C4-2B (cell line): ENCODE results near the gene TTC38.

Experiments used
- H3K27ac ChIP-seq: fragments of 450-650 bp; 2 replicates; pipeline ENCODE4 v1.5.1; 2017
- ZFX ChIP-seq: fragments of 450-650 bp; IDR thresholded peaks from 2 replicates; pipeline ENCODE4 v1.6.1; 2017
- TF ChIP-seq, protein P1 (sequence below): fragments of 450-650 bp; conservative IDR thresholded peaks from 2 replicates; pipeline ENCODE4 v1.5.1; 2017; ENCODE audit warnings: mild to moderate bottlenecking

The TTC38 gene

GRCh38 chr22:46335201-46336118, 67.7 kb downstream of the TTC38 start, which contains the start of gene TRMU:
TSS of gene TRMU (plus strand) at chr22:46335714. CDS start at chr22:46335765, 51 bp downstream.
- TF ChIP-seq, protein P1, sequence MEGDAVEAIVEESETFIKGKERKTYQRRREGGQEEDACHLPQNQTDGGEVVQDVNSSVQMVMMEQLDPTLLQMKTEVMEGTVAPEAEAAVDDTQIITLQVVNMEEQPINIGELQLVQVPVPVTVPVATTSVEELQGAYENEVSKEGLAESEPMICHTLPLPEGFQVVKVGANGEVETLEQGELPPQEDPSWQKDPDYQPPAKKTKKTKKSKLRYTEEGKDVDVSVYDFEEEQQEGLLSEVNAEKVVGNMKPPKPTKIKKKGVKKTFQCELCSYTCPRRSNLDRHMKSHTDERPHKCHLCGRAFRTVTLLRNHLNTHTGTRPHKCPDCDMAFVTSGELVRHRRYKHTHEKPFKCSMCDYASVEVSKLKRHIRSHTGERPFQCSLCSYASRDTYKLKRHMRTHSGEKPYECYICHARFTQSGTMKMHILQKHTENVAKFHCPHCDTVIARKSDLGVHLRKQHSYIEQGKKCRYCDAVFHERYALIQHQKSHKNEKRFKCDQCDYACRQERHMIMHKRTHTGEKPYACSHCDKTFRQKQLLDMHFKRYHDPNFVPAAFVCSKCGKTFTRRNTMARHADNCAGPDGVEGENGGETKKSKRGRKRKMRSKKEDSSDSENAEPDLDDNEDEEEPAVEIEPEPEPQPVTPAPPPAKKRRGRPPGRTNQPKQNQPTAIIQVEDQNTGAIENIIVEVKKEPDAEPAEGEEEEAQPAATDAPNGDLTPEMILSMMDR = no peak
- TF ChIP-seq ZFX = peak; percentile 97

DNA sequence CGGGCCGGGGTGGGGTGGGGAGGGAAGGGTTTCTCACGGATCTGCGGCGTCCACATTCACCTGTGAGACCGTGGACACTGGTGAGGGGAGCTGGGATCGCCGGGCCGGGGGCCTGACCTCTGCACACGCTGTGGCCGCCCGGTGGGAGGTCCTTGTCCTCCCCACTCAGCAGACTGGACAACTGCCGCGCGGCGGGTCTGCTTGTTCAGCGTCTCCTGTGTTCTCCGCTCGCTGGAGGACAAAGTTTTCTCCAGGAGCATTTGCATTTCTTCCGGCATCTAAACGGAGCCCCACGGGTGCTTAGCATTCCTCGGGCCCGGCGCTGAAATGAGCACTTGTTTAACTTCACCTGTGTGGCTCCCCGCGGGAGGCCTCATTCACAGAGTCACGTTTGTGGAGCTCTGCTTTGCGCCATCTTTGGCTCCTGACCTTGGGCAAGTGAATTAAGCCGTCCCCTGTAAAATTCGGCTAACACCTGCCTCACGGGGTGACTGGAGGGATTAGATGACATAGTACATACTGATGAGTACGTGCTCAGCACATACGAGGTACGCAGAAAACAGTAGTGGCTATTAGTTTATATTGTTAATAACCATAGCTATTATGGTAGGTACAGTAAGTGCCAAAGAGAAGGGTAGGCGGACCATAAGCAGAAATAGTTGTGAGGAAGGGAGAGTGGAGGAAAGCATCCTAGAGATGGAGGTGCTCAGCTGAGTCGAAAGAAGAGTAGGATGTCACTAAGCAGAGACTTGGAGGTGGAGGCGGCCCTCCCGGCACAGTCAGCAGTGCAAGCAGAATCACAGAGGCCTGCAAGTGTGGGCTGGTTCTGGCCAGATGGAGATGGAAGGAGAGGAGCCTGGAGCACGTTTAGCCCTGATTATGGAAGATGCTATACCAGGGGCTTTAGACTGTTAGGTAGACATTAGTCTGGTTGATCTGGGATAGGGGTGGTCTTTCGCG, 68.6 kb downstream of the TTC38 start:
- peak overlapping the region; percentile 91 for H3K27ac ChIP-seq
- no peak for TF ChIP-seq ZFX
- TF ChIP-seq, protein P1 = no peak

More at GRCh38 chr22:46335201-46336118, 67.7 kb downstream of the TTC38 start, which contains the start of gene TRMU:
- H3K27ac ChIP-seq = peak within 1 kb of the TSS; percentile 91

DNA sequence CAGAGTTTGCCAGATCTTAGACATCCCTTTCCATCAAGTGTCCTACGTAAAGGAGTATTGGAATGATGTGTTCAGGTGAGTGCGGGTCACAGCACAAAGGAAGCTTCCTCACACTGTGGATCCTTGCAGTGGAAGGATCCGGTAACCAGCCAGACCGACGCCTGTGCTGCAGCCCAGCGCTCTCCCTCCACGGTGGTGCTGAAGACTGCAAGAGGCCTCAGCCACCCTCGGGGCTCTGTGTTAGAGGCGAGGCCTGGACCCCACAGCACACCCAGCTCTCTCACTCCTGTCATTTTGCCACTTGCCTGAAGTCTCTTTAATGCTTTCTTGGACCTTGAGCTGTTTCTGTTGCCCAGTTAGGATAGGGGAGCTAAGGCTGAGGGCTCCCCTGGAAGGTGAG, 70.1 kb downstream of the TTC38 start:
- H3K27ac ChIP-seq = no peak overlapping the region
- TF ChIP-seq, protein P1 = no peak
- TF ChIP-seq ZFX = no peak

DNA sequence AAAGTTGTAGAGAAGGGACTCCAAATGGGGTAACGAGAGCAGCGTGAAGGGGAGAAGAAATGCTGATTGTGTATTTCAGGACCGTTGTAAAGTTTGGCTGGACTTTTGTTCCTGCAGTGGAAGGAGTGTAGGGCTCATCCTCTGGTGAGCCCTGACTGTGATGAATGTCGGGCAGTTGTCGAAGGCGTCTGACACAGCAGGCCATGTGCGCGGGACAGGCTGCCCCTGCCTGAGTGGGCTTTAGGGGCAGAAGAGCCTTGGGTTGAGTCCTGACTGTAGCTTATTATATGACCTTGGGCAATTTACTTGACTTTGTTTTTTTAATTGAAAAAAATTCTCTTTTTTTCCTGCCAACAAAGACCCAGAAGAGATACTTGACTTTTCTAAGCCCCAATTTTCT, 70.8 kb downstream of the TTC38 start:
- H3K27ac ChIP-seq = no peak overlapping the region
- TF ChIP-seq, protein P1 = no peak
- no peak for TF ChIP-seq ZFX

DNA sequence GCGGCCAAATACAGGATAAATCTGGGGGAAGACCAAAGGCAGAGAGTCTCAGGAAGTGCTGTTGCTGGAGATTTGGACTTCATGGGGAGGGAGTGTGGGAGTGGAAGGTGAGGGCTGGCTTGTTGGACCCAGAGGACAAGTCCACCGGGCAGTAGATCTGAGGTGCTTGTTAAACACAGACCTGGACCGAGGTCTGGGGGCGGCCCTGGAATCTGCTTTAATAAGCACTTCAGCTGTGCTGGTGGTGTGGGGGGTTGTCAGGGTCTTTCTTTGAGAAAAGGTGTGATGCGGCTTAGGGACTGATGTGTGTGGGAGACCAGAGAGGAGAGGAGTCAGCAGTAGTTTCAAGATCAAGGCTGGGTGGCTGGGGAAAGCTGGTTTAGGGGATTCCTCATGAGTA, 72.1 kb downstream of the TTC38 start:
- H3K27ac ChIP-seq = no peak overlapping the region
- TF ChIP-seq ZFX = no peak
- TF ChIP-seq, protein P1 = no peak

DNA sequence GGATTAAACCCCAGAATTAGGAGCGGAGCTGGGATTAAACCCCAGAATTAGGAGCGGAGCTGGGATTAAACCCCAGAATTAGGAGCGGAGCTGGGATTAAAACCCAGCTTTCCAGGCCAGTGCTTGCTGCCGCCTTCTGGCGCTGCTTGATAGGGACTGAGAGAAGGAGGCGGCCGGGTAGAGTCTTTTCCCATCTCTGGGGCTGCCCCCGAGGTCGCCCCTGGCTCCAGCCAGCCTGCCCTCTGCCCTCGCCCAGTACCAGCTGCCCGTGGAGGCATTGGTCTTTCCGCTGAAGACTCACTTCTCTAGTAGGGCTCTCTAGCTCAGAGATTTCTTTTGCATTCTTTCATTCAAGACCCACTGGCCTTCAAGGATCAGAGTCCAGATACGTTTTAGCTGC, 72.9 kb downstream of the TTC38 start:
- no peak for TF ChIP-seq ZFX
- TF ChIP-seq, protein P1 = no peak
- no peak overlapping the region for H3K27ac ChIP-seq
